Lower leg skin (tissue), 4 donors: ENCODE results near the gene ACTG2. TPM values are rescaled to one million over a fixed set of nuclear protein-coding genes. Genes with fewer than 3 reads are reported as not detected.

ENCODE experiments used
- DNase-seq, 2 donors: peaks; one replicate each; pipeline ENCODE4 v3.0.0-alpha.2; 2019; ENCODE audit warnings: low spot score in 2 of 2
- H3K4me3 ChIP-seq: fragments of 200-600 bp; sonication (generic); 2 replicates; pipeline ENCODE4 v1.5.1; 2017; ENCODE audit warnings: mild to moderate bottlenecking, low read depth; ENCODE audit not compliant: poor library complexity, severe bottlenecking
- CTCF ChIP-seq, 3 donors: fragments of 450-650 bp; IDR thresholded peaks; one replicate each; pipeline ENCODE4 v1.5.1; 2016; ENCODE audit warnings: antibody characterized with exemption in 3 of 3, mild to moderate bottlenecking in 3 of 3, moderate library complexity in 2 of 3
- POLR2A ChIP-seq, 2 donors: fragments of 450-650 bp; IDR thresholded peaks; one replicate each; pipeline ENCODE4 v1.6.1; 2016 to 2017; ENCODE audit warnings: antibody characterized with exemption in 2 of 2, mild to moderate bottlenecking in 1 of 2, moderate library complexity in 1 of 2
- WGBS, 2 donors: methylation state at CpG; one replicate each; pipeline ENCODE4 v1.1.5; 2018; 5-methylcytosine and 5-hydroxymethylcytosine counted together
- intact Hi-C: fragments of 100-400 bp; cut with DNase I; formaldehyde crosslinking; loops from one replicate; pipeline ENCODE4 v1.15.0; 2023; ENCODE audit warnings: low total_unique reads
- total RNA-seq, 4 donors: library from RNA; depleted of rRNA; stranded (reverse); fragments of >200 nt; gene quantifications; one replicate each; pipeline ENCODE4 v1.1.0, GENCODE V29; 2016

Gene ACTG2
- total RNA-seq, 4 donors from 2014 or later: 4.9 to 75.4 (median 9.4) TPM

GRCh38 chr2:73963385-73964120 is 70.7 kb downstream of the ACTG2 start:
- DNase-seq: peak in 1 of 2 donors; percentile 23
- 79 to 91% methylated on average over 13 of the region's 13 CpGs for WGBS, 2 donors
- H3K4me3 ChIP-seq: no peak overlapping the region
- TF ChIP-seq POLR2A (IDR thresholded peaks at IDR 0.05) (no peak), CTCF (IDR thresholded peaks at IDR 0.05) (no peak)
- intact Hi-C loops: no loop called here

- 85 to 86% methylated on average over 2 of the region's 2 CpGs for WGBS, 2 donors
- no peak for TF ChIP-seq POLR2A (IDR thresholded peaks at IDR 0.05)
- TF ChIP-seq CTCF (IDR thresholded peaks at IDR 0.05): no peak
- intact Hi-C loops: no loop called here
- H3K4me3 ChIP-seq: no peak overlapping the region
- DNase-seq: peak in 1 of 2 donors; percentile 8
These were observed 71.4 kb downstream of the ACTG2 start for GRCh38 chr2:73964223-73964622.

- TF ChIP-seq POLR2A (IDR thresholded peaks at IDR 0.05): no peak
- TF ChIP-seq CTCF (IDR thresholded peaks at IDR 0.05): no peak
- intact Hi-C loops: no loop called here
- no peak overlapping the region for H3K4me3 ChIP-seq
- 94% methylated on average over 3 of the region's 3 CpGs for WGBS, 2 donors
- DNase-seq: no peak
These were observed 72.2 kb downstream of the ACTG2 start for GRCh38 chr2:73965053-73965452.

GRCh38 chr2:73968357-73968937 is 75.6 kb downstream of the ACTG2 start:
- TF ChIP-seq CTCF (IDR thresholded peaks at IDR 0.05): no peak
- no peak for TF ChIP-seq POLR2A (IDR thresholded peaks at IDR 0.05)
- H3K4me3 ChIP-seq: no peak overlapping the region
- intact Hi-C loops: no loop called here
- DNase-seq: no peak
- 93 to 94% methylated on average over 8 of the region's 8 CpGs for WGBS, 2 donors

- DNase-seq: no peak
- TF ChIP-seq POLR2A (IDR thresholded peaks at IDR 0.05): no peak
- no peak for TF ChIP-seq CTCF (IDR thresholded peaks at IDR 0.05)
- intact Hi-C loops: no loop called here
- H3K4me3 ChIP-seq: no peak overlapping the region
- 88 to 92% methylated on average over 4 of the region's 4 CpGs for WGBS, 2 donors
These were observed 76.5 kb downstream of the ACTG2 start for GRCh38 chr2:73969356-73969755.

Other genes starting within 250 kb of the ACTG2 start
- gene TPRKB, start 155.7 kb upstream of the ACTG2 start, total RNA-seq: 10 to 100 TPM; 17.2 to 32.2 (median 25.4) TPM
- 10 to 100 TPM; 40.6 to 53.7 (median 41.9) TPM for gene DUSP11, start 112.9 kb upstream of the ACTG2 start, total RNA-seq
- not detected for gene C2orf78, start 108.8 kb upstream of the ACTG2 start, total RNA-seq
- gene STAMBP, start 64.0 kb upstream of the ACTG2 start, total RNA-seq: 10 to 100 TPM; 30.5 to 49.1 (median 36.6) TPM
- gene DGUOK, start 33.9 kb downstream of the ACTG2 start, total RNA-seq: 10 to 100 TPM; 34.4 to 73.2 (median 48.0) TPM
- gene TET3, start 91.9 kb downstream of the ACTG2 start, total RNA-seq: 10 to 100 TPM; 52.8 to 54.8 (median 54.1) TPM